Stimulated activated CD4-positive, alpha-beta T cell treated with anti-CD3 and anti-CD28 coated beads, Interleukin-15, amount 100 ng/mL, for 48 hours (primary cell): ENCODE data around the gene C5AR1.
"Not testable (repeated sequence)": the region's sequence is repeated elsewhere in the genome, so short reads cannot be mapped to it uniquely, and the experiment has no call there.

ENCODE experiments used
- DNase-seq, 2 donors: peaks; one replicate each; pipeline ENCODE4 v3.0.0-alpha.2; 2020; ENCODE audit warnings: low read depth in 2 of 2

The C5AR1 gene

GRCh38 chr19:47365455-47365854 lies 55.8 kb downstream of the C5AR1 start:
- not testable (repeated sequence) for DNase-seq

GRCh38 chr19:47370045-47370611 lies 60.5 kb downstream of the C5AR1 start:
- DNase-seq = no peak

- DNase-seq = no peak
These were observed 61.6 kb downstream of the C5AR1 start for GRCh38 chr19:47371261-47371660.
